Progenitor cell of endocrine pancreas (in vitro differentiated cells): ENCODE results near the gene ADAP1. TPM values are rescaled to one million over a fixed set of nuclear protein-coding genes. Genes with fewer than 3 reads are reported as not detected.

ENCODE experiments used
- DNase-seq: peaks from one replicate; pipeline ENCODE4 v3.0.0; 2021; ENCODE audit warnings: low spot score; ENCODE audit not compliant: unreplicated experiment
- H3K27ac Mint-ChIP-seq: 2 replicates; pipeline ENCODE4 v1.8.0; 2021; ENCODE audit warnings: mild to moderate bottlenecking, moderate library complexity, mixed read lengths
- H3K27me3 Mint-ChIP-seq: 2 replicates; pipeline ENCODE4 v1.8.0; 2021; ENCODE audit warnings: mixed read lengths
- H3K36me3 Mint-ChIP-seq: 2 replicates; pipeline ENCODE4 v1.8.0; 2022; ENCODE audit warnings: mixed read lengths; ENCODE audit not compliant: insufficient read depth
- H3K4me1 Mint-ChIP-seq: 2 replicates; pipeline ENCODE4 v1.8.0; 2021; ENCODE audit warnings: low read depth, mixed read lengths
- H3K4me3 Mint-ChIP-seq: 2 replicates; pipeline ENCODE4 v1.8.0; 2021; ENCODE audit warnings: low read depth, mild to moderate bottlenecking, moderate library complexity, mixed read lengths
- H3K9me3 Mint-ChIP-seq: 2 replicates; pipeline ENCODE4 v1.8.0; 2021; ENCODE audit warnings: low read depth, mixed read lengths
- CTCF ChIP-seq: fragments of 200-600 bp; sonication (generic); IDR thresholded peaks from one replicate; pipeline ENCODE4 v1.5.0; 2021; ENCODE audit warnings: antibody characterized with exemption, mild to moderate bottlenecking; ENCODE audit not compliant: unreplicated experiment
- total RNA-seq: library from RNA; stranded (reverse); gene quantifications from 2 replicates; pipeline ENCODE4 v1.2.1, GENCODE V29; 2021

Gene ADAP1
- total RNA-seq, 1 donor from 2014 or later, result 10.3 TPM

- DNase-seq, result no peak
- Mint-ChIP-seq H3K4me3 (no peak overlapping the region), H3K27me3 (no peaks in the 10 kb centered on the region), H3K9me3 (no peaks in the 10 kb centered on the region), H3K27ac (no peak overlapping the region), H3K4me1 (peaks cover 5% of the 10 kb centered on the region), H3K36me3 (no peaks in the 10 kb centered on the region)
- no peak for TF ChIP-seq CTCF
Observed at GRCh38 chr7:990352-990932, 36.0 kb upstream of the ADAP1 start.

DNA sequence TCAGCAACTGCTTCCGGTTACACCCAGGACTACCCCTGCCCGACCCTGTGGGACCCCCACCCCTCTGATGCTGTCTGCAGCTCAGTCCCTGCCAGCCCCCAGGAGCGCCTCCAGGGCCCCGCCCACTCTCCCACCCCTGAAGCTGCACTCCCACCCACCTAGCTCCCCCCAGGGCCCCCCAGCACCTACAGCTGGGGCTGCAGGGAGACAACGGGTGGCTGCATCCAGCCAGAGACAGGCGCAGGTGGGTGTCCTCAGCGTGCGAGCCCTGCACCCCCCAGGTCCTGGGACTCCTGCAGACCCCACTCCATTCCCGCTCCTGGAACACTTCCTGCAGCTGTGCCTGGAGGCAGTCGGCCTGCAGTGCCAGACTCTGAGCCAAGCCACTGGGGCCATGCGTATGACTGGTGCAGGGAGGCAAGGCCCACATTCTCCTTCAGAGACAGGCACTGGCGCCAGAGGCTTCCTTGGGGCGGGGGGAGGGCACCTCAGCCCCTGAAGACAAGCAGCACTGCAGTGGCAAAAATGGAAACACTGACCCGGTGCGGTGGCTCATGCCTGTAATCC, 34.6 kb upstream of the ADAP1 start:
- peaks cover 5% of the 10 kb centered on the region for H3K4me1 Mint-ChIP-seq
- TF ChIP-seq CTCF, result no peak
- H3K9me3 Mint-ChIP-seq, result no peaks in the 10 kb centered on the region
- H3K27me3 Mint-ChIP-seq, result no peaks in the 10 kb centered on the region
- no peak for DNase-seq
- H3K27ac Mint-ChIP-seq, result no peak overlapping the region
- no peaks in the 10 kb centered on the region for H3K36me3 Mint-ChIP-seq
- no peak overlapping the region for H3K4me3 Mint-ChIP-seq

DNA sequence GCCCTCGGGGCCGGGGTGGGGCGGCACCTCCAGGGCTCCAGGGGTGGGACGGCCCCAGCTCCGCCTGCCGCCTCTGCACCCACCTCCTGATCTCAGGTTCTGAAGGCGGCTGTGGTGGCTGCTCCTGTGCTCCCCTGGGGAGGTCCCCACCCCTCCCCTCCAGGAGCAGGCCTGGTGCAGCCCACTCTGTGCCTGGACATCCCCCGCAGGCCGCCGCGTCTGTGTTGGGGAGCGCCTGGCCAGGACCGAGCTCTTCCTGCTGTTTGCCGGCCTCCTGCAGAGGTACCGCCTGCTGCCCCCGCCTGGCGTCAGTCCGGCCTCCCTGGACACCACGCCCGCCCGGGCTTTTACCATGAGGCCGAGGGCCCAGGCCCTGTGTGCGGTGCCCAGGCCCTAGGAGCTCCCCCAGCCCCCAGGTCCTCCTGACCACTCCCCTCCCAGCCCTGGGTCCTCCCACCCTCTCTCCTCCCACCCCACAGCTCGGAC, 34.0 kb upstream of the ADAP1 start:
- no peak for DNase-seq
- no peak overlapping the region for H3K4me3 Mint-ChIP-seq

GRCh38 chr7:987909-988308, 33.4 kb upstream of the ADAP1 start:
- Mint-ChIP-seq H3K9me3 (no peaks in the 10 kb centered on the region), H3K4me3 (no peak overlapping the region), H3K36me3 (no peaks in the 10 kb centered on the region), H3K27me3 (no peaks in the 10 kb centered on the region), H3K27ac (no peak overlapping the region), H3K4me1 (peaks cover 2% of the 10 kb centered on the region)
- TF ChIP-seq CTCF, result no peak
- no peak for DNase-seq

More for the DNA sequence above, 34.0 kb upstream of the ADAP1 start:
- H3K4me1 Mint-ChIP-seq, result peaks cover 5% of the 10 kb centered on the region
- H3K36me3 Mint-ChIP-seq, result no peaks in the 10 kb centered on the region
- no peak for TF ChIP-seq CTCF
- no peaks in the 10 kb centered on the region for H3K27me3 Mint-ChIP-seq
- H3K27ac Mint-ChIP-seq, result no peak overlapping the region
- H3K9me3 Mint-ChIP-seq, result no peaks in the 10 kb centered on the region

- Mint-ChIP-seq H3K27ac (no peak overlapping the region), H3K27me3 (no peaks in the 10 kb centered on the region), H3K4me1 (peaks cover 1% of the 10 kb centered on the region), H3K4me3 (no peak overlapping the region), H3K9me3 (no peaks in the 10 kb centered on the region), H3K36me3 (no peaks in the 10 kb centered on the region)
- no peak for TF ChIP-seq CTCF
- DNase-seq, result no peak
Observed at GRCh38 chr7:986766-987751, 32.6 kb upstream of the ADAP1 start.
